ENCODE data around the gene ZNF264. TPM values are rescaled to one million over a fixed set of nuclear protein-coding genes. Genes with fewer than 3 reads are reported as not detected.

ZNF264 gene
- total and polyA plus RNA-seq, 2 of the 8 experiments (the other 6 are each of a cell fraction or from before 2014, with no cell fraction given), result 3.6 to 20.0 TPM

GRCh38 chr19:57202160-57202559 lies 10.9 kb downstream of the ZNF264 start (continued):
- TF ChIP-seq FOSL1 (IDR thresholded peaks at IDR 0.05; ENCODE audit: insufficient read depth, low read depth, low read length) (no peak), MAX (IDR thresholded peaks at IDR 0.05) (no peak), TCF12 (IDR thresholded peaks at IDR 0.05; ENCODE audit: low read depth, low read length) (no peak), POU5F1 (IDR thresholded peaks at IDR 0.05; ENCODE audit: low read depth, low read length) (no peak), ATF3 (IDR thresholded peaks at IDR 0.05; ENCODE audit: insufficient read depth, low read depth, low read length) (no peak)

All from H1 (cell line).